Panc1 (cell line): ENCODE data around the gene SLC22A23. TPM values are rescaled to one million over a fixed set of nuclear protein-coding genes. Genes with fewer than 3 reads are reported as not detected.

Experiments
- ATAC-seq: fragments of 200-7000 bp; cut with Tn5 transposase; 2 replicates; pipeline ENCODE4 v1.9.1; 2020; ENCODE audit warnings: mild to moderate bottlenecking, moderate library complexity
- BruUV-seq: library from RNA; stranded (reverse); fragments of 400-500 nt; replicated peaks from 2 replicates; lab custom pipeline; 2021; lab: Mats Ljungman, UMichigan
- CTCF ChIA-PET: fragments of 300-600 bp; sonication (Branson Sonifier 250); formaldehyde crosslinking; loops from one replicate; lab custom pipeline; 2022; ENCODE audit warnings: antibody characterized with exemption; lab: Charles Lee
- POLR2A ChIA-PET: fragments of 300-600 bp; sonication (Branson Sonifier 250); formaldehyde crosslinking; loops from one replicate; lab custom pipeline; 2022; ENCODE audit warnings: antibody characterized with exemption; lab: Charles Lee
- DNase-seq: peaks from one replicate; pipeline ENCODE4 v3.0.0-alpha.2; 2010; ENCODE audit warnings: low read depth, low spot score
- H3K27ac ChIP-seq: 2 replicates; pipeline ENCODE4 v1.5.1; 2011; ENCODE audit warnings: mild to moderate bottlenecking, low read length, inconsistent platforms
- H3K27me3 ChIP-seq: fragments of 200-500 bp; sonication (Bioruptor generic); 2 replicates; pipeline ENCODE4 v1.6.0; 2014; ENCODE audit warnings: low read length, inconsistent platforms; ENCODE audit not compliant: control insufficient read depth, insufficient read depth
- H3K36me3 ChIP-seq: fragments of 200-500 bp; sonication (Bioruptor generic); 2 replicates; pipeline ENCODE4 v1.5.1; 2014; ENCODE audit warnings: inconsistent platforms, mild to moderate bottlenecking, low read length, moderate library complexity; ENCODE audit not compliant: control insufficient read depth, insufficient read depth
- H3K4me1 ChIP-seq: 2 replicates; pipeline ENCODE4 v1.5.1; 2011; ENCODE audit warnings: inconsistent platforms, mild to moderate bottlenecking, low read length, moderate library complexity; ENCODE audit not compliant: control insufficient read depth, insufficient read depth
- H3K4me3 ChIP-seq, 2 experiments: 2 replicates each; pipeline ENCODE4 v1.5.1; 2011 to 2012; ENCODE audit warnings: low read depth in 2 of 2, low read length in 2 of 2, mild to moderate bottlenecking in 2 of 2, inconsistent platforms in 1 of 2, moderate library complexity in 1 of 2
- H3K9me3 ChIP-seq: fragments of 200-500 bp; sonication (Bioruptor generic); 2 replicates; pipeline ENCODE4 v1.5.1; 2014; ENCODE audit warnings: low read depth, mild to moderate bottlenecking, inconsistent platforms, low read length, moderate library complexity; ENCODE audit not compliant: control insufficient read depth, insufficient read depth
- CTCF ChIP-seq: fragments of 450-650 bp; IDR thresholded peaks from 2 replicates; pipeline ENCODE4 v1.5.1; 2017; ENCODE audit warnings: mild to moderate bottlenecking
- POLR2AphosphoS5 ChIP-seq: IDR thresholded peaks from 2 replicates; pipeline ENCODE4 v1.6.1; 2012; ENCODE audit warnings: mild to moderate bottlenecking, low read depth, low read length, moderate library complexity
- SIN3A ChIP-seq: IDR thresholded peaks from 2 replicates; pipeline ENCODE4 v1.6.1; 2012; ENCODE audit warnings: low read depth, mild to moderate bottlenecking, low read length, moderate library complexity, borderline replicate concordance; ENCODE audit not compliant: insufficient read depth
- TCF7L2 ChIP-seq: IDR thresholded peaks from 2 replicates; pipeline ENCODE4 v1.6.1; 2011; ENCODE audit warnings: mild to moderate bottlenecking, low read depth, low read length, inconsistent platforms
- in situ Hi-C: cut with HindIII; loops from 2 replicates; pipeline ENCODE4 v1.10.0; 2016; ENCODE audit warnings: low sequenced_read_pairs, low pct_unique_long_range_greater_than_20kb
- intact Hi-C: fragments of 100-400 bp; cut with micrococcal nuclease; formaldehyde crosslinking; loops from one replicate; pipeline ENCODE4 v1.10.0; 2022; ENCODE audit not compliant: unreplicated experiment
- total RNA-seq: library from RNA; stranded (reverse); gene quantifications from one replicate; pipeline ENCODE4 v1.2.1, GENCODE V29; 2021; ENCODE audit not compliant: unreplicated experiment
- TF ChIP-seq, protein P1 (sequence below), 2 experiments: IDR thresholded peaks; 2 replicates each; pipeline ENCODE4 v1.6.1; 2011 to 2012; ENCODE audit warnings: low read depth in 2 of 2, control low read depth in 1 of 2, low read length in 1 of 2, mild to moderate bottlenecking in 1 of 2, moderate library complexity in 1 of 2; ENCODE audit not compliant: insufficient read depth in 1 of 2

The SLC22A23 gene
- total RNA-seq, 1 experiment from 2014 or later: 4.5 TPM

GRCh38 chr6:3397229-3398164 lies 59.4 kb downstream of the SLC22A23 start:
- BruUV-seq: no TSS peak
- Histone ChIP-seq H3K9me3 (no peaks in the 10 kb centered on the region), H3K4me3 (no peak overlapping the region), H3K36me3 (no peaks in the 10 kb centered on the region), H3K4me1 (no peaks in the 10 kb centered on the region), H3K27me3 (no peaks in the 10 kb centered on the region), H3K27ac (no peak overlapping the region)
- DNase-seq: no peak
- in situ Hi-C loops: no loop called here
- intact Hi-C loops: no loop called here
- TF ChIP-seq POLR2AphosphoS5 (no peak), TCF7L2 (no peak), CTCF (no peak)
- ATAC-seq: no peak
- POLR2A ChIA-PET: interaction anchor here (0.6 kb wide), 1 partner anchor 70 kb away, joined by 3 read pairs; no protein-coding TSS in a partner anchor
- CTCF ChIA-PET: no interaction called here

DNA sequence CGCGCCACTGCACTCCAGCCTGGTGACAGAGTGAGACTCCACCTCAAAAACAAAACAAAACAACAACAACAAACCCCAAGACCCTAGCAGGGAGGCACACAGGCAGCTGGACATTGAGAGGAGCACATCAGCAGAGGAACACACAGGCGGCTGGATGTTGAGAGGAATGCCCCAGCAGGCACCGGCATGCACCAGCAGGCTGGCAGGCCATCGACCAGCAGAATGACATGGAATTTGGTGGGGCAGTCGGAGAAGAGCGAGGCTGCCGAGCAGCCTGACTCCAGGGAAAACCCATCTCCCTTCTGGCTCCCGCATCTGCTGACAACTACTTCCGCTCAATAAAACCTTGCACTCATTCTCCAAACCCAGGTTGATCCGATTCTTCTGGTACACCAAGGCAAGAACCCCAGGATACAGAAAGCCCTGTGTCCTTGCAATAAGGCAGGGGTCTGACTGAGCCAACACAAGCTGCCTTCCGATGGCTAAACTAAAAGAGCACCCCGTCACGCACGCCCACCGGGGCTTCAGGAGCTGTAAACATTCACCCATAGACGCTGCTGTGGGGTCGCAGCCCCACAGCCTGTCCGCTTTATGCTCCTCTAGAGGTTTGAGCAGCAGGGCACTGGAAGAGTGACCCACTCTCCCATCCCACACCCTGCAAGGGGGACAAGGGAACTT lies 60.2 kb downstream of the SLC22A23 start:
- no peak overlapping the region for H3K4me3 ChIP-seq
- H3K27ac ChIP-seq: no peak overlapping the region
- DNase-seq (no peak), ATAC-seq (no peak)
- no peaks in the 10 kb centered on the region for H3K4me1 ChIP-seq
- ChIA-PET CTCF (no interaction called here), POLR2A (no interaction called here)
- intact Hi-C loops: no loop called here
- in situ Hi-C loops: no loop called here
- H3K36me3 ChIP-seq: no peaks in the 10 kb centered on the region
- no peak for TF ChIP-seq TCF7L2
- TF ChIP-seq SIN3A: no peak
- TF ChIP-seq CTCF: no peak
- no peak for TF ChIP-seq POLR2AphosphoS5
- TF ChIP-seq, protein P1, sequence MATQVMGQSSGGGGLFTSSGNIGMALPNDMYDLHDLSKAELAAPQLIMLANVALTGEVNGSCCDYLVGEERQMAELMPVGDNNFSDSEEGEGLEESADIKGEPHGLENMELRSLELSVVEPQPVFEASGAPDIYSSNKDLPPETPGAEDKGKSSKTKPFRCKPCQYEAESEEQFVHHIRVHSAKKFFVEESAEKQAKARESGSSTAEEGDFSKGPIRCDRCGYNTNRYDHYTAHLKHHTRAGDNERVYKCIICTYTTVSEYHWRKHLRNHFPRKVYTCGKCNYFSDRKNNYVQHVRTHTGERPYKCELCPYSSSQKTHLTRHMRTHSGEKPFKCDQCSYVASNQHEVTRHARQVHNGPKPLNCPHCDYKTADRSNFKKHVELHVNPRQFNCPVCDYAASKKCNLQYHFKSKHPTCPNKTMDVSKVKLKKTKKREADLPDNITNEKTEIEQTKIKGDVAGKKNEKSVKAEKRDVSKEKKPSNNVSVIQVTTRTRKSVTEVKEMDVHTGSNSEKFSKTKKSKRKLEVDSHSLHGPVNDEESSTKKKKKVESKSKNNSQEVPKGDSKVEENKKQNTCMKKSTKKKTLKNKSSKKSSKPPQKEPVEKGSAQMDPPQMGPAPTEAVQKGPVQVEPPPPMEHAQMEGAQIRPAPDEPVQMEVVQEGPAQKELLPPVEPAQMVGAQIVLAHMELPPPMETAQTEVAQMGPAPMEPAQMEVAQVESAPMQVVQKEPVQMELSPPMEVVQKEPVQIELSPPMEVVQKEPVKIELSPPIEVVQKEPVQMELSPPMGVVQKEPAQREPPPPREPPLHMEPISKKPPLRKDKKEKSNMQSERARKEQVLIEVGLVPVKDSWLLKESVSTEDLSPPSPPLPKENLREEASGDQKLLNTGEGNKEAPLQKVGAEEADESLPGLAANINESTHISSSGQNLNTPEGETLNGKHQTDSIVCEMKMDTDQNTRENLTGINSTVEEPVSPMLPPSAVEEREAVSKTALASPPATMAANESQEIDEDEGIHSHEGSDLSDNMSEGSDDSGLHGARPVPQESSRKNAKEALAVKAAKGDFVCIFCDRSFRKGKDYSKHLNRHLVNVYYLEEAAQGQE (IDR thresholded peaks at IDR 0.05; ENCODE audit: insufficient read depth in 1 of 2, low read depth in 2 of 2, low read length in 1 of 2): no peak
- no TSS peak for BruUV-seq
- H3K9me3 ChIP-seq: no peaks in the 10 kb centered on the region
- H3K27me3 ChIP-seq: no peaks in the 10 kb centered on the region
